Endothelial cell of umbilical vein (primary cell): ENCODE results near the gene ABHD8. TPM values are rescaled to one million over a fixed set of nuclear protein-coding genes. Genes with fewer than 3 reads are reported as not detected.

Experiments
- BruUV-seq: library from RNA; stranded (reverse); fragments of 400-500 nt; replicated peaks from 2 replicates; lab custom pipeline; 2021; lab: Mats Ljungman, UMichigan
- CTCF ChIA-PET: fragments of 300-600, 350-600 bp; sonication (Branson Sonifier 250); formaldehyde crosslinking; loops from one replicate; lab custom pipeline; 2021; ENCODE audit warnings: antibody characterized with exemption, inconsistent platforms; lab: Charles Lee
- POLR2A ChIA-PET: fragments of 300-600, 350-600 bp; sonication (Branson Sonifier 250); formaldehyde crosslinking; loops from one replicate; lab custom pipeline; 2021; ENCODE audit warnings: antibody characterized with exemption, inconsistent platforms; lab: Charles Lee
- DNase-seq: peaks from one replicate; pipeline ENCODE4 v3.0.0-alpha.2; 2011; ENCODE audit warnings: low read depth, low spot score
- FAIRE-seq: peaks from 2 replicates; lab custom pipeline; 2011; peaks lifted over from hg19 to GRCh38; lab: Jason Lieb, UNC
- H2AFZ ChIP-seq: 2 replicates; pipeline ENCODE4 v1.6.0; 2012; ENCODE audit warnings: low read depth, low read length, control low read depth, inconsistent platforms
- H3K27ac ChIP-seq: 2 replicates; pipeline ENCODE4 v1.5.1; 2011; ENCODE audit warnings: low read depth, mild to moderate bottlenecking, control low read depth, low read length, moderate library complexity; ENCODE audit not compliant: insufficient read depth
- H3K27me3 ChIP-seq, 2 experiments: 2 replicates each; pipeline versions ENCODE4 v1.6.0 to v1.6.1; 2011; ENCODE audit warnings: low read length in 2 of 2, mixed read lengths in 1 of 2; ENCODE audit not compliant: control insufficient read depth in 2 of 2, insufficient read depth in 2 of 2
- H3K36me3 ChIP-seq, 2 experiments: 2 replicates in 1 of 2; 3 replicates in 1 of 2; pipeline ENCODE4 v1.5.1; 2011; ENCODE audit warnings: low read length in 2 of 2, mild to moderate bottlenecking in 1 of 2, moderate library complexity in 1 of 2; ENCODE audit not compliant: control insufficient read depth in 2 of 2, insufficient read depth in 2 of 2; ENCODE audit errors: extremely low read depth in 1 of 2
- H3K4me1 ChIP-seq: 3 replicates; pipeline ENCODE4 v1.5.1; 2011; ENCODE audit warnings: mild to moderate bottlenecking, low read length; ENCODE audit not compliant: control insufficient read depth, insufficient read depth; ENCODE audit errors: extremely low read depth
- H3K4me2 ChIP-seq: 2 replicates; pipeline ENCODE4 v1.6.1; 2011; ENCODE audit warnings: low read length, control low read depth, mixed read lengths; ENCODE audit not compliant: insufficient read depth
- H3K4me3 ChIP-seq, 3 experiments: fragments of 200-600 bp in 1 of 3; sonication (generic), shearing (Covaris generic) in 1 of 3; replicated peaks in 1 of 3; 2 replicates each; pipeline ENCODE4 v1.5.1; 2011 to 2016; ENCODE audit warnings: control low read depth in 3 of 3, low read length in 3 of 3, mild to moderate bottlenecking in 2 of 3, inconsistent platforms in 1 of 3, low read depth in 1 of 3, moderate library complexity in 1 of 3; ENCODE audit not compliant: insufficient read depth in 1 of 3
- H3K79me2 ChIP-seq: 2 replicates; pipeline ENCODE4 v1.6.0; 2012; ENCODE audit warnings: low read length, inconsistent platforms; ENCODE audit not compliant: control insufficient read depth, insufficient read depth
- H3K9ac ChIP-seq: replicated peaks from 2 replicates; pipeline ENCODE3; 2011; ENCODE audit warnings: low read length, control low read depth; ENCODE audit not compliant: insufficient read depth; ENCODE audit errors: extremely low read depth
- H3K9me1 ChIP-seq: replicated peaks from 3 replicates; pipeline ENCODE4 v1.6.0; 2011; ENCODE audit warnings: mild to moderate bottlenecking, low read length; ENCODE audit not compliant: control insufficient read depth, insufficient read depth; ENCODE audit errors: extremely low read depth
- H3K9me3 ChIP-seq: replicated peaks from 2 replicates; pipeline ENCODE4 v1.5.1; 2012; ENCODE audit warnings: low read length, inconsistent platforms; ENCODE audit not compliant: control insufficient read depth, insufficient read depth
- H4K20me1 ChIP-seq: replicated peaks from 2 replicates; pipeline ENCODE3; 2011; ENCODE audit warnings: mild to moderate bottlenecking, low read length; ENCODE audit not compliant: control insufficient read depth, insufficient read depth; ENCODE audit errors: extremely low read depth
- CTCF ChIP-seq, 2 donors: IDR thresholded peaks; 1 replicate in 1 of 2; 2 replicates in 1 of 2; pipeline ENCODE4 v1.5.1; 2011; ENCODE audit warnings: low read length in 2 of 2, mild to moderate bottlenecking in 2 of 2, moderate library complexity in 2 of 2, control low read depth in 1 of 2, inconsistent platforms in 1 of 2, low read depth in 1 of 2; ENCODE audit not compliant: insufficient read depth in 1 of 2; ENCODE audit errors: extremely low read depth in 1 of 2
- EZH2 ChIP-seq: IDR thresholded peaks from 2 replicates; pipeline ENCODE4 v1.6.1; 2012; ENCODE audit warnings: borderline replicate concordance, low read depth, mild to moderate bottlenecking, moderate library complexity, low read length, inconsistent platforms; ENCODE audit not compliant: severe bottlenecking
- FOS ChIP-seq: IDR thresholded peaks from 2 replicates; pipeline ENCODE4 v1.6.1; 2011; ENCODE audit warnings: mild to moderate bottlenecking, low read length, moderate library complexity, borderline replicate concordance; ENCODE audit not compliant: insufficient read depth
- GATA2 ChIP-seq: IDR thresholded peaks from 2 replicates; pipeline ENCODE4 v1.7.0; 2011; ENCODE audit warnings: low read depth, mild to moderate bottlenecking, moderate library complexity, mixed read lengths, low read length; ENCODE audit not compliant: insufficient read length, insufficient read depth
- JUN ChIP-seq: IDR thresholded peaks from 2 replicates; pipeline ENCODE4 v1.6.1; 2011; ENCODE audit warnings: borderline replicate concordance, low read depth; ENCODE audit not compliant: insufficient read length, insufficient read depth
- MAX ChIP-seq: IDR thresholded peaks from 2 replicates; pipeline ENCODE4 v1.6.1; 2011; ENCODE audit not compliant: insufficient read depth, insufficient read length
- MYC ChIP-seq: IDR thresholded peaks from one replicate; pipeline ENCODE4 v1.6.1; 2011; ENCODE audit warnings: mild to moderate bottlenecking, low read depth, low read length
- POLR2A ChIP-seq: IDR thresholded peaks from 2 replicates; pipeline ENCODE4 v1.6.1; 2012; ENCODE audit warnings: low read depth, mild to moderate bottlenecking, control low read depth, low read length
- POLR2AphosphoS5 ChIP-seq: IDR thresholded peaks from 2 replicates; pipeline ENCODE4 v1.6.1; 2012; ENCODE audit warnings: low read depth, mild to moderate bottlenecking, control low read depth, low read length, moderate library complexity; ENCODE audit not compliant: insufficient read depth
- dilution Hi-C: fragments of 300-500 bp; cut with MboI; formaldehyde crosslinking; loops from one replicate; pipeline ENCODE4 v1.15.0; 2019; ENCODE audit warnings: low sequenced_read_pairs; ENCODE audit not compliant: extremely low pct_ligation_motif_present
- intact Hi-C: fragments of 100-400 bp; cut with micrococcal nuclease; formaldehyde crosslinking; loops from one replicate; pipeline ENCODE4 v1.10.0; 2022
- polyA plus RNA-seq, 4 experiments: library from polyadenylated mRNA; depleted of rRNA in 3 of 4; stranded (reverse) in 3 of 4; unstranded in 1 of 4; fragments of >200 nt; gene quantifications; 2 replicates each; pipeline versions ENCODE4 v1.2.1 to v1.2.3, GENCODE V29; 2011 to 2012; ENCODE audit warnings: missing spikeins in 1 of 4
- total RNA-seq: library from RNA; stranded (reverse); gene quantifications from 2 replicates; pipeline ENCODE4 v1.2.3, GENCODE V29; 2021

Gene ABHD8
- total and polyA plus RNA-seq, 2 donors (not counting 3 experiments of a cell fraction or from before 2014, with no cell fraction given), result 5.9 to 8.7 TPM

- DNase-seq (peak; percentile 74), FAIRE-seq (peak; percentile 83)
- H3K9ac ChIP-seq, result no peak overlapping the region
- no peaks in the 10 kb centered on the region for H3K9me3 ChIP-seq
- H2AFZ ChIP-seq, result no peak overlapping the region
- intact Hi-C loops, result loop anchor here (1.0 kb wide), 2 partner anchors 21 to 194 kb away; no protein-coding TSS in a partner anchor
- no peak overlapping the region for H3K4me3 ChIP-seq
- H4K20me1 ChIP-seq, result no peaks in the 10 kb centered on the region
- no peak overlapping the region for H3K4me2 ChIP-seq
- H3K9me1 ChIP-seq, result no peaks in the 10 kb centered on the region
- dilution Hi-C loops, result no loop called here
- BruUV-seq, result no TSS peak
- H3K27ac ChIP-seq, result no peak overlapping the region
- H3K27me3 ChIP-seq, result no peaks in the 10 kb centered on the region
- peaks cover 13% of the 10 kb centered on the region for H3K4me1 ChIP-seq
- ChIA-PET CTCF (interaction anchor here (0.6 to 3.1 kb wide), 14 partner anchors 10 to 192 kb away, joined by 3 to 28 read pairs (median 4); partner anchors contain the start of gene ANKLE1), POLR2A (no interaction called here)
- H3K79me2 ChIP-seq, result no peaks in the 10 kb centered on the region
- TF ChIP-seq CTCF (IDR thresholded peaks at IDR 0.05; ENCODE audit: extremely low read depth in 1 of 2, insufficient read depth in 1 of 2, low read depth in 1 of 2, low read length in 2 of 2) (peak; percentile 93 to 97), POLR2AphosphoS5 (no peak), EZH2 (no peak), POLR2A (no peak)
- H3K36me3 ChIP-seq, result peaks cover 0 to 21% of the 10 kb centered on the region in 2 experiments
Observed at GRCh38 chr19:17260842-17261325, 42.3 kb downstream of the ABHD8 start.

GRCh38 chr19:17259934-17260333 is 43.3 kb downstream of the ABHD8 start:
- Histone ChIP-seq H3K36me3 (peaks cover 0 to 23% of the 10 kb centered on the region in 2 experiments), H3K27me3 (no peaks in the 10 kb centered on the region), H3K9me3 (no peaks in the 10 kb centered on the region), H3K4me3 (no peak overlapping the region), H3K9ac (no peak overlapping the region), H2AFZ (no peak overlapping the region), H3K9me1 (no peaks in the 10 kb centered on the region), H3K4me1 (peaks cover 11% of the 10 kb centered on the region), H3K79me2 (no peaks in the 10 kb centered on the region), H3K4me2 (no peak overlapping the region), H3K27ac (no peak overlapping the region), H4K20me1 (no peaks in the 10 kb centered on the region)
- TF ChIP-seq POLR2A (no peak), MYC (no peak), POLR2AphosphoS5 (no peak), EZH2 (no peak), FOS (no peak), JUN (no peak), GATA2 (no peak), CTCF (IDR thresholded peaks at IDR 0.05; ENCODE audit: extremely low read depth in 1 of 2, insufficient read depth in 1 of 2, low read depth in 1 of 2, low read length in 2 of 2) (no peak), MAX (no peak)
- FAIRE-seq (no peak), DNase-seq (no peak)
- dilution Hi-C loops (no loop called here), intact Hi-C loops (no loop called here)
- no TSS peak for BruUV-seq
- CTCF ChIA-PET, result interaction anchor here (0.6 to 3.1 kb wide), 12 partner anchors 10 to 191 kb away, joined by 3 to 28 read pairs (median 4); partner anchors contain the start of gene ANKLE1
- POLR2A ChIA-PET, result no interaction called here
